ENCODE results near the gene PIGT.

PIGT gene

DNA sequence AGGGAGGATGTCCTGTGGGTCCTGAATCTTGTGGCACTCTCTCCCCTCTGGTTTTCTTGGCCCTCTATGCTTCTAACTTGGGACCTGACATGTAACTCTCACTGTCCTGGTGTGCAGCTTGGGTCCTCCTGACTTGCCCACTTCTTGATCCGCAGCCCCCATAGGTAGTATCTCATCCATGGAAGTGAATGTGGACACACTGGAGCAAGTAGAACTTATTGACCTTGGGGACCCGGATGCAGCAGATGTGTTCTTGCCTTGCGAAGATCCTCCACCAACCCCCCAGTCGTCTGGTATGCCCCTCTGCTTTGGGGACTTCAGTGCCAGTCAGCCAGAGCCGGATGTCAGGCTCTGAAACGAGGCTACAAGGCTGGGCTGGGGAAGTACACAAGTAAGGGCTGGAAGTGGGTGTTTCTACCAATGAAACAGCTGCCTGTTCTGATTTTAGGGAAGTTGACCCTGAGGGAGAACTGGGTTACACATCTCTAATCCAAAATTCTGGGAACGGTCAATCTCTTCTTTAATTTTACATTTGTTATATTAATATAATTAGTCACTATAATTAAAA, 7.2 kb upstream of the PIGT start:
- no peak for DNase-seq (ENCODE audit: low read depth, low spot score)
- no peak overlapping the region for H3K4me3 ChIP-seq (ENCODE audit: low read depth, low read length)
- no peak for TF ChIP-seq CTCF (IDR thresholded peaks at IDR 0.05; ENCODE audit: insufficient read depth, low read length, missing control alignments)
- ChIA-PET CTCF (interaction anchor here (1.8 to 4.0 kb wide), 3 partner anchors 28 to 41 kb away, joined by 8 to 21 read pairs (median 12); no protein-coding TSS in a partner anchor), POLR2A (interaction anchor here (2.1 kb wide), 1 partner anchor 46 kb away, joined by 6 read pairs; the partner anchor contains the start of gene SYS1)

GRCh38 chr20:45409521-45410272, 6.2 kb upstream of the PIGT start:
- no peak for DNase-seq (ENCODE audit: low read depth, low spot score)
- TF ChIP-seq CTCF (IDR thresholded peaks at IDR 0.05; ENCODE audit: insufficient read depth, low read length, missing control alignments): no peak
- CTCF ChIA-PET: interaction anchor here (1.0 to 4.0 kb wide), 3 partner anchors 36 to 91 kb away, joined by 3 to 21 read pairs (median 7); partner anchors contain the start of gene SYS1
- POLR2A ChIA-PET: no interaction called here
- no peak overlapping the region for H3K4me3 ChIP-seq (ENCODE audit: low read depth, low read length)

DNA sequence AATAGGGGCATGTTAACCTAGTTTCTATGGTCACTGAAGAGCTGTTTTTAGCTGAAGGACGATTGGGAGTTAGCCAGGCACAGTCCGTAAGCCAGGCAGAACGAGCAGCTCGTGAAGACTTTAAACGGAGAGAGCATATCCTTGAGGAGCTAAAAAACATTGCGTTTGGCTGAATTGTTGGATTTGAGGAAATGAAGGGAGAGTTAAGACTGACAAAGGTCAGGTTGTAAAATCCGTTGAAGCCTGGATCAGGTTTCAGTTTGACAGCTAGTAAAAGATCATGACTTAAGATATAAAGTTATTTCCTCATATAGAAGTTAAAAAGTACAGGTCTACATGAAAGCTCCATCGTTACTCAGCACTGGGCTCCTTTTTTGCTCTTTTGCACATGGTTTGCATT, 5.1 kb upstream of the PIGT start:
- H3K4me3 ChIP-seq (ENCODE audit: low read depth, low read length): no peak overlapping the region
- CTCF ChIA-PET: interaction anchor here (1.0 to 1.8 kb wide), 5 partner anchors 25 to 92 kb away, joined by 3 to 7 read pairs (median 3); partner anchors contain the start of gene SYS1
- no peak for TF ChIP-seq CTCF (IDR thresholded peaks at IDR 0.05; ENCODE audit: insufficient read depth, low read length, missing control alignments)
- DNase-seq (ENCODE audit: low read depth, low spot score): no peak
- POLR2A ChIA-PET: no interaction called here

- TF ChIP-seq CTCF (IDR thresholded peaks at IDR 0.05; ENCODE audit: insufficient read depth, low read length, missing control alignments): no peak
- no peak overlapping the region for H3K4me3 ChIP-seq (ENCODE audit: low read depth, low read length)
- ChIA-PET POLR2A (interaction anchor here (1.2 kb wide), 1 partner anchor 50 kb away, joined by 4 read pairs; the partner anchor contains the start of gene SYS1), CTCF (interaction anchor here (1.8 to 2.2 kb wide), 3 partner anchors 24 to 93 kb away, joined by 7 to 12 read pairs (median 9); no protein-coding TSS in a partner anchor)
- no peak for DNase-seq (ENCODE audit: low read depth, low spot score)
Observed at GRCh38 chr20:45412653-45413052, 3.3 kb upstream of the PIGT start.

- TF ChIP-seq CTCF (IDR thresholded peaks at IDR 0.05; ENCODE audit: insufficient read depth, low read length, missing control alignments): no peak
- ChIA-PET CTCF (interaction anchor here (1.0 to 2.2 kb wide), 5 partner anchors 24 to 357 kb away, joined by 3 to 12 read pairs (median 7); no protein-coding TSS in a partner anchor), POLR2A (interaction anchor here (0.6 kb wide), 1 partner anchor 50 kb away, joined by 3 read pairs; no protein-coding TSS in a partner anchor)
- no peak overlapping the region for H3K4me3 ChIP-seq (ENCODE audit: low read depth, low read length)
- no peak for DNase-seq (ENCODE audit: low read depth, low spot score)
Observed at GRCh38 chr20:45413479-45413878, 2.5 kb upstream of the PIGT start.

DNA sequence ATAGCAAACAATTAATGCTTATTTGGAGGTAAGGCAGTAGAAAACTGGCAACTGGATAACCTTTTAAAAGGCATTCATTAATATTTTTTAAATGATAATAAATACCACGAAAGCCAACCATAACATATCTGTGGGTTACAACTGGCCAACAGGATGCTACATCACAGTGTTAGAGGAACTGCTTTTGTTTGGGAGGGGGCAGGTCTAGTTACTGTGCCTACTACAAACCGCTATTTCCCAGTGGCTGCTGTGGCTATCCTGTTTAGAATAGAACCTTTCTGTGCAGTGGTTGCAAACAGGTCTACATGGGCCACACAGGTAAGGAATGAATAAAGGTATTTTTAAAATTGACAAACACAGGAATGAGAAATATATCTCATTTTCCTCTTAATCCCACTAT, 976 bp downstream of the PIGT start:
- POLR2A ChIA-PET: interaction anchor here (1.6 kb wide), 1 partner anchor 56 kb away, joined by 3 read pairs; no protein-coding TSS in a partner anchor
- peak overlapping the region; percentile 97 for H3K4me3 ChIP-seq (ENCODE audit: low read depth, low read length)
- CTCF ChIA-PET: interaction anchor here (0.6 to 2.7 kb wide), 5 partner anchors 20 to 126 kb away, joined by 3 to 13 read pairs (median 5); no protein-coding TSS in a partner anchor
- no peak for TF ChIP-seq CTCF (IDR thresholded peaks at IDR 0.05; ENCODE audit: insufficient read depth, low read length, missing control alignments)
- no peak for DNase-seq (ENCODE audit: low read depth, low spot score)
